Fibroblast of skin of right quadriceps (primary cell): ENCODE results near the gene FAM83C.
"Not testable (repeated sequence)": the region's sequence is repeated elsewhere in the genome, so short reads cannot be mapped to it uniquely, and the experiment has no call there.

Experiments
- DNase-seq: peaks from one replicate; pipeline ENCODE4 v3.0.0-alpha.2; 2013

Gene FAM83C

GRCh38 chr20:35317416-35318210 is 25.4 kb upstream of the FAM83C start:
- no peak for DNase-seq

- DNase-seq: no peak
Observed at GRCh38 chr20:35316086-35316485, 23.9 kb upstream of the FAM83C start.

- not testable (repeated sequence) for DNase-seq
Observed at GRCh38 chr20:35315632-35316020, 23.4 kb upstream of the FAM83C start.

- peak; percentile 72 for DNase-seq
Observed at GRCh38 chr20:35314816-35315631, 22.8 kb upstream of the FAM83C start.

DNA sequence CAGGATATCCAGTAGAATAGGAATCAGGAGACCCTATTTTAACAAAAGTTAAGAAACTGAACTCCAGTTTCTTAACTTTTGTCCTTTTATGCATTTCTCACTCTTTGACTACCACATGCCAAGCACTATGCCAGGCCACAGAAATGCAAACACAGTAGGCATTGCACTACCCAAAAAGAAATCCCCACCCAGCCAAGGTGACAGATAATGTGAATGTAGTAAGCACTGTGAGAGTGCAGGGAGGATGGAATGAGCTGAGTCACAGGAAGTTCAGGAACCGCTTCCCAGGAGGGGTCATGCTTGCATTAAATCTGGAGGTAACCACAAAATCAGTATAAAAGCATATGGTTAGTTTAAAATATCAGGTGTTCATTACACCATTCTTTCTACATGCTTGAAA is 20.1 kb upstream of the FAM83C start:
- peak; percentile 91 for DNase-seq

DNA sequence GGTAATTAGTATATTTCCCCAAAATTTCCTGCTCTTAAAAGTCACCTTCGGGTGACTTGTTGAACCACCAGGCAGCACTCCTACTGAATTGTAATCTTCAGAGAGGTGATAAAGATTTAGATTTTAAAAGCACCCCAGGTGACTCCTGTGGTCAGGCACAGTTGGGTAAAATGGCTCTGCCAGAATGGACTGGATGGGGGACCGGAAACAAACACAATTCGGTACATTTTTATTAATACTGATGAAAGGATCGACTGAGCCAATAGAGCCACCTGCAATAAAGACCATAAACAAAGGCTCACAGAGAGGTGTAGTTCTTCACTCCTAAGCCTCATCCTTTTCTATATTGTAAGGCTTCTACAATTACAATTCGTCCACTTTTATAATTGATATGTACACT is 19.6 kb upstream of the FAM83C start:
- no peak for DNase-seq

DNA sequence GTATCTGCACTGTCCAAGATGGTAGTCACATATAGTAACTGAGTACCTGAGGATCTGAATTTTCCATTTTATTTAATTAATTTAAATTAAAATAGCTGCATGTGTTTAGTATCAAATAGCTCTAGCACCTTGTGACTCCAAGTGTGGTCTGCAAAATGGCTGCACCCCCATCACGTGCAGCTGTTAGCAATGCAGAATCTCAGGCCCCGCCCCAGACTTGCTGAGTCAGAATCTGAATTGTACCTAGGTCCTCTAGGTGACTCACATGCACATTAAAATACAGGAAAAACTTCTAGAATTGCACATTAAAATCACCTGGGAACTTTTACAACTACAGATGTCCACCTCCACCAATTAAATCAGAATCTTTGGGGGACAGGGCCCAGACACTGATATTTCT is 19.2 kb upstream of the FAM83C start:
- peak; percentile 43 for DNase-seq

- peak; percentile 81 for DNase-seq
Observed at GRCh38 chr20:35307666-35308653, 15.7 kb upstream of the FAM83C start.

DNA sequence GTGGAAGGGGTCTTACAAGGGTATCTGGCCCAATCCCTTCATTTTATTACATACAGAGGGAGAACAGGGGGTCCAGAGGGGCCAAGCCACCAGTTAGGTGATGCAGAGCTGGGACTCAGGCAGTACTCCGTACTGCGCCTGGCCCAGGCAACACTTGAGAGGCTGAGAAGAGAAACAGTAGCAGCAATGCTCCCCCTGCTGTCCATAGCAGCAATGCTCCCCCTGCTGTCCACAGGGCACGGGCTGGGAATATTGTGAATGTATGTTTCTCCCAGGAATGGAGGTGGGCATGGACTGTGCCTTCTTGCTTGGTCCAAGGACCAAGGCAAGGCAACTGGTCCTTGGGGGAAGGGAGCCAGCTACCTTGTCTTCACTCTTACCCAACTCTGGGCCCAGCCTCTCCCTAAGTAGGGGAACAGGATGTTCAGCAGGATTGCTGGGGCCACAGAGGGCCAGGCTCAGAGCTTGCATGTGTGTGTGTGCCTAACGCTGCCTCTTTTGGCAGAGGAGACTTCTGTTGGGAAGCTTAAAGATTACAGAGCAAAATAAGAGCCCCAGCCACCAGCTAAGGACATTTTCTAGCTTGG is 14.8 kb upstream of the FAM83C start:
- peak; percentile 81 for DNase-seq

DNA sequence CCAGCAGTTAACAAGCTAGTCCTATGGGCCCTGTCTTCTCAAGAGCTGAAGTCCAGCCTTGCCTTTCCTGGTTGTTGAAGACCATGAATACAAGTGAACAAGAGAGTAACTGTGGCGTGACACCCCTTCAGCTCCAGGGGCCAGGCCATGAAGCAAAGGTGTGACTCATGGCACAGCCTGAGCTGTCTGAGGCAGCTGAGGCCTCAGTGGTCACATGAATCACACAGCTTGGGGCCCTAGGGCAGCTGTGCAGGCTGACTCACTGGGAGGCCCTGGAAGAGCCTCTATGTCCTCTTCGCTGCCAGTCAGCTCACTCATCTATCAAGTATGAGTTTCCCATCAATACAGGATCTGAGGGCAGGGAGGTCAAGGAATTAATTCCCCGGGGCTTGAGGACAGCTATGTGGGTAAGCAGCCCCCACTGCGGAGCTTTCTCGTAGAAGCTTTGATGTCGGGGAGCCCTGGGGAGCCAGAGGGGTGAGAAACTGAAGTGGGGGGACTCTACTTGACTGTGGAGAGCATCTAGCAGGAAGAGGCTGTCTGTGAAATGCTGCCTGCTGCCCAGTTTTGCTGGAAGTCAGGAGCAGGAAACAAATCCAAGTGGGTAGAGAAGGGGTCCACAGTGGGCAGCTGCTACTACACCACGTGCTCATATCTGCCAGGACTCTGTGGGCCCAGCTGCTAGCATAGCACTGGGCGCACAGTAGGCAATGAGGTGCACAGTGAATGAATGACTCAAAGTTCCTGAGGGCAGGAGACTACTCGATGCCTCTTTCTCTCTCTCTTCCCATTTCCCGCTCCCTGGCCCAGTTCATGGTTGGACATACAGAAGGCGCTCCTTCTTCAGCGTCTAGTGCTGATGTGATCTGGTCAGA is 13.7 kb upstream of the FAM83C start:
- peak; percentile 100 for DNase-seq

GRCh38 chr20:35304956-35305355 is 12.7 kb upstream of the FAM83C start:
- no peak for DNase-seq

- peak; percentile 89 for DNase-seq
Observed at GRCh38 chr20:35303735-35304491, 11.7 kb upstream of the FAM83C start.

DNA sequence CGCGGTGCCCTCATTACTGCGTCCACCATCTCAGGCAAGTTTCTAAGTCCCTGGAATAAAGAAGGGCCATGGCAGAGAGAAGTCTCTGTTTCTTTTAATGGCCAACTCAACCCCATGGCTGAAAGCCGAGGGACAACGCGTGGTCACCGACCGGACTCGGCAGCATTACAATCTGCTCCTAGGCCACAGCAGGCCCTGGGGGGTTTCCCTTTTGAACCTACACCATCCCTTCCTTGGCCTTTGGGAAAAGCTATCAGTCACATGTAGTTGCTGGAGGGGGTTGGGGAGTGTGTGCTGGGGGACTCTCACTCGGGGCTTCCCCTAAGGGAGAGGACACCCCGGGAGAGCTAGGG is 11.1 kb upstream of the FAM83C start:
- no peak for DNase-seq

- peak; percentile 86 for DNase-seq
Observed at GRCh38 chr20:35302421-35303335, 10.5 kb upstream of the FAM83C start.

GRCh38 chr20:35301426-35301825 is 9.2 kb upstream of the FAM83C start:
- DNase-seq: no peak

GRCh38 chr20:35300469-35301262 is 8.4 kb upstream of the FAM83C start:
- DNase-seq: no peak

DNA sequence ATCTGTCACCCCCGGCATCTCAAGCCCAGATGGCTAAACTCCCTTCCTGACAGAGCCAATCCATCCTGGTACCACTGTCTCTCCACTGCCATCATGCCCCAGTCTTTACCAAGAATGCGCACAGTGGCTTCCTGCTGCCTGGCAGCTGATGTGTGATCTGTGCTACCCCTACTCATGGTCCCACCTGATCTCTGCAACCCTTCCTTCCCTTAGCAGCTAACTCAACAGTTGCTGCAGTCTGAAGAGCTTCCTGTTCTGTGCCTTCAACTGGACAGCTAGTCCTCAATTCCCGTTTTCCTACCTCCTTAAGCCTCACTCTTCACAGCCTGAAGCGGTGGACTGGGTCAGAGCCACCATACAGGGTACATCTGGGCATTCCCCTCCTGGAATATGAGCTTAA is 7.6 kb upstream of the FAM83C start:
- no peak for DNase-seq

DNA sequence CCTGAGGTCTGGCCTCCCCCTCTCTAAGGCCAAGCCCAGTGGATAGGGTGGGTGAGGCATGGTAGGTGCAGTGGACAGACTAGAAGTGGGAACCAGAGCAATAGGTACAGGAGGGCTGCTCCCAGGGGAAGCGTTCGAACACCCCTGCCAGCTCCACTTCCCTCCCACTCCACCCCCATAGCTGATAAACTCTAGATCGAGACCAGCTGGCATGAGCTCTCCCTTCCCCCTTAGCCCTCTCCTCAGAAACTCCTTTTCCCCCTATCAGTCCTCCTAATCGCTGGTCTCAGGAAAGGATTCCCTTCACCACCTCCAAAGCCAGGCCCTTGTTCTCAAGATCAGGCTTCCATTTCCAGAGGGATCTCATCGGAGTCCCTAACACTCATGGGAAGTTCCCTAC is 6.0 kb upstream of the FAM83C start:
- DNase-seq: no peak

DNA sequence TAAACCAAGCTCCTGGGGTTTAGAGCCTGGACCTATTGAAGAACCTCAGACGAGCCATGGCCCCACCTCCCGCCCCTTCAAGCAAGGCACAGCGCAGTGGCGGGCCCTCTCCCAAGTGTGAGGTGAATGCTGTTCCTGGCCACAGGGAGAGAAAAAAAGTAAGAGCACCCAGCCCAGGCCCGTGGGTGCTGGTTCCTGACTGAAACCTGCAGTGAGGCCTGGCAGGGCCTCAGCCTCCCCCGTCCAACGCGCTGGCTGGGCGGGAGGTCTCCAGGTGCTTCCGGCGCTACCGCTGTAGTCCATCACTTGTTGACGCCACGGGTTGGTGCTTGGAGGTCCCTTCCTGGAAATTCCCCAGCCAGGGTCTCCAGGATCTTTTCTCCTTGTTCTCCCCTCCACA is 5.5 kb upstream of the FAM83C start:
- DNase-seq: no peak
